Suprapubic skin (tissue), 3 donors: ENCODE results near the gene SORCS2.

ENCODE experiments used
- CTCF ChIP-seq, 2 donors: fragments of 200-600 bp in 1 of 2; fragments of 450-650 bp in 1 of 2; sonication (generic) in 1 of 2; IDR thresholded peaks; one replicate each; pipeline ENCODE4 v1.5.1; 2016 to 2019; ENCODE audit warnings: antibody characterized with exemption in 2 of 2, mild to moderate bottlenecking in 1 of 2, moderate library complexity in 1 of 2
- EP300 ChIP-seq: sonication (generic); formaldehyde crosslinking; IDR thresholded peaks from one replicate; pipeline ENCODE4 v1.6.1; 2017; ENCODE audit warnings: antibody characterized with exemption
- POLR2A ChIP-seq, 2 donors: fragments of 450-650 bp; IDR thresholded peaks; one replicate each; pipeline ENCODE4 v1.6.1; 2017; ENCODE audit warnings: antibody characterized with exemption in 2 of 2, mild to moderate bottlenecking in 2 of 2, moderate library complexity in 2 of 2

GRCh38 chr4:7146786-7147115 lies 45.6 kb upstream of the SORCS2 start:
- no peak for TF ChIP-seq CTCF (IDR thresholded peaks at IDR 0.05)
- no peak for TF ChIP-seq POLR2A (IDR thresholded peaks at IDR 0.05)
- no peak for TF ChIP-seq EP300
